NCI-H524 (cell line): ENCODE measurements around the gene KIRREL2.
"Not testable (repeated sequence)": the region's sequence is repeated elsewhere in the genome, so short reads cannot be mapped to it uniquely, and the experiment has no call there.

ENCODE experiments used
- DNase-seq, 2 experiments: peaks; one replicate each; lab custom pipeline; 2025; lab: John Stamatoyannopoulos, UW

KIRREL2 gene

DNA sequence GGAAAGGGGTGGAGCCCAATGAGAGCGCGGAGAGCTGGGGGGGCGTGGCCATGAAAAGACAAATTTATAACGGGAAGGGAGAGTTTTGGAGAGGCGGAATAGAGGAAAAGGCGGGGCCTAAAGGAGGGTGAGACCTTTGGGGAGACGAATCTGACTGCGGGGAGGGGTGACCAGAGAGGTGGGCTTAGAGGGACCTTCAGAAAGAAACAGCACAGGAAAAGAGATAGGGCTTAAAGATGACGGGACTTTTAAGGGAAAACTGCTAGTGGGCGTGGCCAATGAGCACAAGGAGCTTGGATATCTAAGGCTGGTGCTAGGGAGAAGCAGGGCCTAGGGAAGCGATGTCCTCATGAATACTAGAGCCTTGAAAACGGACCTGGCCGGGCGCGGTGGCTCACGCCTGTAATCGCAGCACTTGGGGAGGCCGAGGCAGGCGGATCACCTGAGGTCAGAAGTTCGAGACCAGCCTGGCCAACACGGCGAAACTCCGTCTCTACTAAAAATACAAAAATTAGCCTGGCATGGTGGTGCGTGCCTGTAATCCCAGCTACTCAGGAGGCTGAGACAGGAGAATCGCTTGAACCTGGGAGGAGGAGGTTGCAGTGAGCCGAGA is 13.5 kb downstream of the KIRREL2 start:
- not testable (repeated sequence) for DNase-seq

DNA sequence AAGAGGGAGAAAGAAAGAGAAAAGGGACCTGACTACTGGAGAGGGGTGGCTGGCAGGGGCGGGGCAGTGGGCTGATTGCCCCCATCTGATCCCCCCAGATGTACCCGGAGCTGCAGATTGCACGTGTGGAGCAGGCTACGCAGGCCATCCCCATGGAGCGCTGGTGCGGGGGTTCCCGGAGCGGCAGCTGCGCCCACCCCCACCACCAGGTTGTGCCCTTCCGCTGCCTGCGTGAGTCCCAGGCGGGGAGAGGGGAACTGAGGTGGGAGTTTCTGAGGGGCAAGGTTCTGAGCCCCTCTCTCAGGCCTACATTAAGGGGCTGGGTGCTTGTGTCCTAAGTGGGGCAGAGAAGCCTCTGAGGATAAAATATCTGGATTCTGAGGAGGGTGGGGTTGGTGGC is 14.1 kb downstream of the KIRREL2 start:
- DNase-seq: no peak

DNA sequence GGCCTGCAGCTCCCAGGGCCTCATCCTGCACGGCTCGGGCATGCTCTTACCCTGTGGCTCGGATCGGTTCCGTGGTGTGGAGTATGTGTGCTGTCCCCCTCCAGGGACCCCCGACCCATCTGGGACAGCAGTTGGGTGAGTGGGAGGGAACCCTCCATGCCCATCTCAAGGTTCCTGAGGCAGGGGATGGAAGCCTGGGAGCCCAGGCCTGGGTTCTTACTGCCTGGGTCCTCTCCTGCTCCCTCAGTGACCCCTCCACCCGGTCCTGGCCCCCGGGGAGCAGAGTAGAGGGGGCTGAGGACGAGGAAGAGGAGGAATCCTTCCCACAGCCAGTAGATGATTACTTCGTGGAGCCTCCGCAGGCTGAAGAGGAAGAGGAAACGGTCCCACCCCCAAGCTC is 14.9 kb downstream of the KIRREL2 start:
- DNase-seq: no peak

DNA sequence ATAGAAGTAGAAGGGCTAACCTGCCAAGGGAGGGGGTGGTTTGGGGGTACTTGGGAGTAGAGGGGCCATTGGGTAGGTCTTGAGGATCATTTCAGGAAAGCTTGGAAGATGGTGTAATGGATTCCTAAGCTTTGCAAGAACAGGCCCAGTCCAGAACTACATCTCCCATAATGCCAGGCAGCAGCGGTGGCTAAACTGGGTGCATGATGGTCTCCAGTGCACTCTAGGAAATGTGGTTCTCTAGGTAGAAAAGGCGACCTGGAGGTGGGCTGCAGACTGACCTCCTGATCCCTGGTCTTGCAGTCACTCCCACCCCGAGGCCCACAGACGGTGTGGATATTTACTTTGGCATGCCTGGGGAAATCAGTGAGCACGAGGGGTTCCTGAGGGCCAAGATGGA is 15.5 kb downstream of the KIRREL2 start:
- no peak for DNase-seq

DNA sequence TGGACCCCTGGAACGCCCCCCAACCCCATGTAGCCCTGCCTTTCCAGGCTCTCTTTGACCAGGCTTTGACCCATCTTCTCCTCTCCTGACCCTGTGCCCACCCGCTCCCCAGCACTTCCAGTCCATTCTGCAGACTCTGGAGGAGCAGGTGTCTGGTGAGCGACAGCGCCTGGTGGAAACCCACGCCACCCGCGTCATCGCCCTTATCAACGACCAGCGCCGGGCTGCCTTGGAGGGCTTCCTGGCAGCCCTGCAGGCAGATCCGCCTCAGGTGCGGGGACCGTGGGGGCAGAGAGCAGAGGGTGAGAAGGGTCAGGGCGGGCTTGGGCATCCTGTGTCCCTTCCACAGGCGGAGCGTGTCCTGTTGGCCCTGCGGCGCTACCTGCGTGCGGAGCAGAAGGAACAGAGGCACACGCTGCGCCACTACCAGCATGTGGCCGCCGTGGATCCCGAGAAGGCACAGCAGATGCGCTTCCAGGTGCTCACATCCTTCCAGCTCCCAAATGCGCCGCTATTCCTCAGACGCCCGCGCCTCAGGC is 17.8 kb downstream of the KIRREL2 start:
- DNase-seq: no peak

DNA sequence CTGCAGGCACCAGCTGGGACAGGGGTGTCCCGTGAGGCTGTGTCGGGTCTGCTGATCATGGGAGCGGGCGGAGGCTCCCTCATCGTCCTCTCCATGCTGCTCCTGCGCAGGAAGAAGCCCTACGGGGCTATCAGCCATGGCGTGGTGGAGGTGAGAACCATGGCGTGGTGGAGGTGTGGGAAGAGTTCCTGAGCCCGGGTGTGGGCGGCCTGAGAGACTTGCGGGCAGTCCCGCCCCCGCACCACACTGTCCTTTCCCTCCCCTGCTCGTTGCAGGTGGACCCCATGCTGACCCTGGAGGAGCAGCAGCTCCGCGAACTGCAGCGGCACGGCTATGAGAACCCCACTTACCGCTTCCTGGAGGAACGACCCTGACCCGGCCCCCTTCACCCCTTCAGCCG is 22.4 kb downstream of the KIRREL2 start:
- no peak for DNase-seq

- DNase-seq: peak; percentile 76 to 84
These were observed 23.1 kb downstream of the KIRREL2 start for GRCh38 chr19:35879770-35880317.

DNA sequence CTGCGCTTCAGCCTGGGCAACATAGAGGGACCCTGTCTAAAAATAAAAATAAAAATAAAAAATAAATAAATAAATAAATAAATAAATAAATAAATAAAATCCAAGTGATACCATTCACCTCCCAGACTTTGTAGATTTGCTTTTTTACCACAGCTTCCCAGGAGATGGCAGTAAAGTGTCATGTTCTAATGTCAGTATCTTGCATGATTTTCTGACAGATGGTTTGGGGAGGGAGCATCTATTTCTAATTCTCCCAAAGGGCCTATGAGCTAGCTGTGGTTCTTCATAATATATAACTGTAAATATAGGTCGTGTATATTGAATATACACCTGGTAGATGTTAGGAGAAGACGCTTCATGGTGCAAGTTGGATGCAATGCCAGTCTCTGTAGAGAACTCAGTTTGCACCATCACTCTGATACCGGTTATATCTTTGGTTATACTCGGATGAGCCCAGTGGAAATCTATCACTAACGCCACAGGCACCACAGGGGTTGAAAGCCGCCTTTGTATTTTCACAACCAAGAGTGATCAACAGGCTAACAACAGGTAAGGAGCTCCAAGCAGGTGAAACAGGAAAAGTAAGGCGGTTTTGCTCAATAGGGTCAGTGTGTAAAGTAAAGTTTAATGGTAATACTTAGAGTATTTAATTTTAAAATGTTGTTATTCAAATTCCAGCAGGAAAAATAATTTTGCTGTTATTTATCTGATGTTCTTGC is 25.6 kb downstream of the KIRREL2 start:
- DNase-seq: peak; percentile 92 to 94

DNA sequence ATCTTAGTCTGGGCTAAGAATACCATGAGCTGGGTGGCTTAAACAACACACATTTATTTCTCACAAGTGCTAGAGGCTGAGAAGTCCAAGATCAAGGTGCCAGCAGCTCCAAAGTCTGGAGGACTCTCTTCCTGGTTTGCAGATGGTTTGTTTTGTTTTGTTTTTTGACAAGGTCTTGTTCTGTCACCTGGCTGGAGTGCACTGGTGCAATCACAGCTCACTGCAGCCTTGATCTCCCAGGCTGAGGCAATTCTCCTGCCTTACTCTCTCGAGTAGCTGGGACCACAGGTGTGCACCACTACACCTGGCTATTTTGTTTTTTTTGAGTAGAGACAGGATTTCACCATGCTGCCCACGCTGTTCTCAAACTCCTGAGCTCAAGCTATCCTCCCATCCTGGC is 27.2 kb downstream of the KIRREL2 start:
- no peak for DNase-seq

GRCh38 chr19:35885225-35885738 is 28.6 kb downstream of the KIRREL2 start:
- DNase-seq: no peak

- DNase-seq: no peak
These were observed 29.2 kb downstream of the KIRREL2 start for GRCh38 chr19:35885904-35886303.

DNA sequence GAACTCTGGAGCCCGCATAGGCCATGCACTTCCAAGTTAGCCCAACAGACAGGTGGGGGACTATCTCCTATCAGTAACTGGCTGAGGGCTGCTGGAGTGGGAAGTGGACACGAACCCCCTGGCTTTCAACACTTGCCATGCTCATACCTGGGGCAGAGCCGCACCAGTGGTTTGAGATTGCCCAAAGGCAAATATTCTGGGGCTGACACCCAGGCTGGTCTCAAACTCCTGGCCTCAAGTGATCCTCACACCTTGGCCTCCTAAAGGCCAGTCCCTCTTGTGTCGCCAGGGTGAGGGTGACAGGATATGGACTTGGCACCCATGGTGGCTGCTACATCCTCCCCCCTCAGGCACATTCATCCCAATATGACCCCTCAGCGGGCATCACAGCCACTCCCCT is 30.5 kb downstream of the KIRREL2 start:
- DNase-seq: no peak

DNA sequence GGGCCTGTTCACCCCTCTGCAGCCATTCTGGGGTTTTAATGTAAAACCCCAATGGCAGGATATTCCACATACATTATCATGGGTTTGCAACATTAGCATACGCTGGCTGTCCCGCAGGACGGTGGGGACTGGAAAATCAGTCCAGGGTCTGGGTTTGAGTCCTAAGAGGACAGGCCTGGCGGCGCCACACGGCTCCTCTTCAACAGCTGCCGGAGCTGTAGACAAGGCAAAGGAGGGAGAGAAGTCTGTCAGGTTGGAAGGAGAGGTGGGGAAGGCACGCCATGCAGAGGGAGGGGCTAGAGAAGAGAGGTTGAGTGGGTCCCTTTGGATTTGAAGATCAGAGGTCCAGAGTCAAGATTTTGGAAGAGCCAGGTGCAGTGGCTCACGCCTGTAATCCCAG is 31.7 kb downstream of the KIRREL2 start:
- no peak for DNase-seq

DNA sequence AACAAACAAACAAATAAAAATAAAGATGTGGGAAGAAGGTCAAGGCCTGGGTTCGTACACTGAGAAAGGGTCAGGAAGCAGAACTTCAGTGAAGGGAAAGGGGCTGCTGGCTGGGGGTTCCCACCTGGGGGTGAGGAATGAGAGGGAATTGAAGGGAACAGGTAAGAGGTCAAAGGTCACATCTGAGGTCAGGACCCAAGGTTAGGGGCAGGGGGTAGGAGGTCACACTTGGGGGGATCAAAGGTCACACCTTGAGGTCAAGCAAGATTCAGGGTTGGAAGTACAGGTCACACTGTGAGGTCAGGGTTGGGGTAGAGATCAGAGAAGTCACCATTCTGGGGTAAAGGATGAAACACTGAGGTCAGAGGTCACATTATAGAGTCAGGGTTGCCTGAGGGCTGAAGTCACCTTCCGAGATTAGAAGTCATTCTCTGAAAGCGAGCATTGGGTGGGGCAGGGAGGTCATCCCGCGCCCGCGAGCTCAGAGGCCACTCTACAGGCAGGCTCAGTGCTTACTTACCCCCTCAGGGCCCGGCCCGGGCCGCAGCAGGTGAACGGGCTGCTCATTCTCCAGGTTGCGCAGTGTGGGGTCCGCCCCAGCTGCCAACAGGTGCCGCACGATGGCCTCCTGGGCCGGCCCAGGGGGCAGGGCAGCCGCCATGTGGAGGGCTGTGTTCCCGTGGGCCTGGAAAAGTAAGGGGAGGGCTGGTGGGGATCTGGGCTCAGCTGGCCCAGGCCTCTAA is 32.8 kb downstream of the KIRREL2 start:
- DNase-seq: no peak

GRCh38 chr19:35890113-35890650 is 33.5 kb downstream of the KIRREL2 start:
- DNase-seq: no peak

DNA sequence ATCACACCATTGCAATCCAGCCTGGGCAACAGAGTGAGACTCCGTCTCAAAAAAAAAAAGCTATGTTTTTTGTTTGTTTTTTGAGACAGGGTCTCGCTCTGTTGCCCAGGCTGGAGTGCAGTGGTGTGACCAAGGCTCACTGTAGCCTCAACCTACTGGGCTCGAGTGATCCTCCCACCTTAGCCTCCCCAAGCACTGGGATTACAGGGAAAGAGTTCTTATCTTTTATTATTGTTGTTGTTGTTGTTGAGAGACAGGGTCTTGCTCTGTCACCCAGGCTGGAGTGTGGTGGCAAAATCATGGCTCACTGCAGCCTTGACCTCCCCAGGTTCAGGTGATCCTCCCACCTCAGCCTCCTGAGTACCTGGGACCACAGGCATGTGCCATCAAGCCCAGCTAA is 35.1 kb downstream of the KIRREL2 start:
- not testable (repeated sequence) for DNase-seq

GRCh38 chr19:35894342-35894741 is 37.6 kb downstream of the KIRREL2 start:
- DNase-seq: no peak

DNA sequence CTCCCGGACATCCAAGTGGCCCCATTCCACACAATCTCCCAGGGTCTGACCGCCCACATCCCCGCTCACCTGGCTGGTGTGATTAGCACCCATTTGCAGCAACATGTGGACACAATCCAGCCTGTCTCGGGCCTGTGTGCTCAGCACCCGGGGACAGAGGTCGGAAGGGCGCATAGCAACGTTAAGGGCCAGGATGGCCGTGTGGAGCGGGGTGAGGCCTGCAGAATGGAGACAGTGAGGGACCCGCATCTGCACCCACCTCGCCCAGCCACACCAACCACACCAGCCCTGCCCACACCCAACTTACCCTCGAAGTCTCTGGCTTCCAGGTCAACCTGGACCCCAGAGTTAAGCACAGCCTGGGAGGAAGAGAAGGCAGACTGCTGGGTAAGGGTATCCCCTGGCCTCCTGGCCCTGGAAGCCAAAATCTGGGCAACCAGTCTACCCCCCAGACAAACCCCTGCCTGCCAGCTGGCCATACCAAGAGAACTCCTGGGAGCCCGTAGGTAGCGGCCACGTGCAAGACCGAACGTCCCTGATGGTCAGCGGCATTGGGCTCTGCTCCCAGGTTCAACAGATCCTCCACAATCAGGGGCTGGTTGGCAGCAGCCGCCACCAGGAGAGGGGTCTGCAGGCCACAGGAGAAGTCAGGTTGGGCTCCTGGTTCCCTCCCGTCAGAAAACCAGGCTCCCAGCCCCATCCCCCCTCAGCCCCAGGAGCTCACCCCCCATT is 39.4 kb downstream of the KIRREL2 start:
- no peak for DNase-seq

- DNase-seq: no peak
These were observed 39.9 kb downstream of the KIRREL2 start for GRCh38 chr19:35896643-35897040.

GRCh38 chr19:35897706-35898451 is 41.2 kb downstream of the KIRREL2 start:
- no peak for DNase-seq

- no peak for DNase-seq
These were observed 41.7 kb downstream of the KIRREL2 start for GRCh38 chr19:35898499-35898809.
